Gastrocnemius medialis (tissue), 4 donors: Measurements from ENCODE around the gene GPR89A.
"Not testable (repeated sequence)": the region's sequence is repeated elsewhere in the genome, so short reads cannot be mapped to it uniquely, and the experiment has no call there.

Experiments used
- POLR2A ChIP-seq, 2 donors: fragments of 450-650 bp; IDR thresholded peaks; one replicate each; pipeline ENCODE4 v1.6.1; 2017; ENCODE audit warnings: antibody characterized with exemption in 2 of 2, mild to moderate bottlenecking in 2 of 2, moderate library complexity in 2 of 2
- TF ChIP-seq, protein P1 (sequence below), 5 experiments: fragments of 450-650 bp in 3 of 5; fragments of 200-600 bp in 2 of 5; sonication (generic) in 2 of 5; IDR thresholded peaks in 4 of 5; conservative IDR thresholded peaks in 1 of 5; 1 replicate in 4 of 5; 2 replicates in 1 of 5; pipeline ENCODE4 v1.5.1; 2016 to 2019; ENCODE audit warnings: antibody characterized with exemption in 5 of 5, mild to moderate bottlenecking in 3 of 5, moderate library complexity in 3 of 5

GRCh38 chr1:145606840-145607239 is 948 bp upstream of the GPR89A start:
- TF ChIP-seq, protein P1, sequence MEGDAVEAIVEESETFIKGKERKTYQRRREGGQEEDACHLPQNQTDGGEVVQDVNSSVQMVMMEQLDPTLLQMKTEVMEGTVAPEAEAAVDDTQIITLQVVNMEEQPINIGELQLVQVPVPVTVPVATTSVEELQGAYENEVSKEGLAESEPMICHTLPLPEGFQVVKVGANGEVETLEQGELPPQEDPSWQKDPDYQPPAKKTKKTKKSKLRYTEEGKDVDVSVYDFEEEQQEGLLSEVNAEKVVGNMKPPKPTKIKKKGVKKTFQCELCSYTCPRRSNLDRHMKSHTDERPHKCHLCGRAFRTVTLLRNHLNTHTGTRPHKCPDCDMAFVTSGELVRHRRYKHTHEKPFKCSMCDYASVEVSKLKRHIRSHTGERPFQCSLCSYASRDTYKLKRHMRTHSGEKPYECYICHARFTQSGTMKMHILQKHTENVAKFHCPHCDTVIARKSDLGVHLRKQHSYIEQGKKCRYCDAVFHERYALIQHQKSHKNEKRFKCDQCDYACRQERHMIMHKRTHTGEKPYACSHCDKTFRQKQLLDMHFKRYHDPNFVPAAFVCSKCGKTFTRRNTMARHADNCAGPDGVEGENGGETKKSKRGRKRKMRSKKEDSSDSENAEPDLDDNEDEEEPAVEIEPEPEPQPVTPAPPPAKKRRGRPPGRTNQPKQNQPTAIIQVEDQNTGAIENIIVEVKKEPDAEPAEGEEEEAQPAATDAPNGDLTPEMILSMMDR (IDR thresholded peaks at IDR 0.05 in 4 of 5, conservative IDR thresholded peaks at IDR 0.05 in 1 of 5), result not testable (repeated sequence)
- not testable (repeated sequence) for TF ChIP-seq POLR2A (IDR thresholded peaks at IDR 0.05)
